ENCODE results near the gene TBX15.

The TBX15 gene

DNA sequence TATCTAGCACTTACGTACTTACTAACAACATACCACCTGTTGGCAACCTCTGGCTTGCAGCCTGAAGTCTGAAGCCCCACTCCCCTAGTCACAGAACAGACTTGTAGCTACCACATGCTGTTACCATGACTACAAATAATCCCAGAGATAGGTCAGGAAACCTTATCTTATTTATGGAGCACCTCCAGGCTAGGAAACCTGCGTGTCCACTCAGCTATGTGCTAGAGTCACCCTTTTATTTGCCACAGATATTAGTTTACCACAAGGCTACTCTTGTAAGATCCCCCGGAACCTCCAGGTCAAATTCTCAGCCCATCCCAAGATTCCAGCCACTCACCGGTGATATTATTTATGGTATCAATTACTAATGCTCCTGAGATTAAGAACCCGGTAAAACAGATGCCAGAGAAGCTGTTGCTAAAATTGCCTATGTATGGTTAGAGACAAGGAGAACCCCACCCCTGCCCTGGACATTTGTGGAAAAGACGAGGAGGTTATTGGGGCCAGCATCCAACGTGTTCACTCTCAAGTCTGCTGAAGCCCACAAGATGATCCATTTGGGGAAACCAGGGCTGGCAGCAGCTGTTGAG lies 116.5 kb downstream of the TBX15 start:
- no peaks in the 10 kb centered on the region for H3K27me3 ChIP-seq
- H3K27ac ChIP-seq: no peak overlapping the region
- TF ChIP-seq, protein P1, sequence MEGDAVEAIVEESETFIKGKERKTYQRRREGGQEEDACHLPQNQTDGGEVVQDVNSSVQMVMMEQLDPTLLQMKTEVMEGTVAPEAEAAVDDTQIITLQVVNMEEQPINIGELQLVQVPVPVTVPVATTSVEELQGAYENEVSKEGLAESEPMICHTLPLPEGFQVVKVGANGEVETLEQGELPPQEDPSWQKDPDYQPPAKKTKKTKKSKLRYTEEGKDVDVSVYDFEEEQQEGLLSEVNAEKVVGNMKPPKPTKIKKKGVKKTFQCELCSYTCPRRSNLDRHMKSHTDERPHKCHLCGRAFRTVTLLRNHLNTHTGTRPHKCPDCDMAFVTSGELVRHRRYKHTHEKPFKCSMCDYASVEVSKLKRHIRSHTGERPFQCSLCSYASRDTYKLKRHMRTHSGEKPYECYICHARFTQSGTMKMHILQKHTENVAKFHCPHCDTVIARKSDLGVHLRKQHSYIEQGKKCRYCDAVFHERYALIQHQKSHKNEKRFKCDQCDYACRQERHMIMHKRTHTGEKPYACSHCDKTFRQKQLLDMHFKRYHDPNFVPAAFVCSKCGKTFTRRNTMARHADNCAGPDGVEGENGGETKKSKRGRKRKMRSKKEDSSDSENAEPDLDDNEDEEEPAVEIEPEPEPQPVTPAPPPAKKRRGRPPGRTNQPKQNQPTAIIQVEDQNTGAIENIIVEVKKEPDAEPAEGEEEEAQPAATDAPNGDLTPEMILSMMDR (IDR thresholded peaks at IDR 0.05): no peak
- no peaks in the 10 kb centered on the region for H3K9me3 ChIP-seq
- H3K36me3 ChIP-seq: no peaks in the 10 kb centered on the region
- no peak overlapping the region for H3K4me3 ChIP-seq (ENCODE audit: low read depth in 1 of 2, low read length in 1 of 2)
- no peaks in the 10 kb centered on the region for H3K4me1 ChIP-seq (ENCODE audit: control insufficient read depth in 1 of 2, insufficient read depth in 1 of 2, low read depth in 1 of 2, low read length in 1 of 2)

DNA sequence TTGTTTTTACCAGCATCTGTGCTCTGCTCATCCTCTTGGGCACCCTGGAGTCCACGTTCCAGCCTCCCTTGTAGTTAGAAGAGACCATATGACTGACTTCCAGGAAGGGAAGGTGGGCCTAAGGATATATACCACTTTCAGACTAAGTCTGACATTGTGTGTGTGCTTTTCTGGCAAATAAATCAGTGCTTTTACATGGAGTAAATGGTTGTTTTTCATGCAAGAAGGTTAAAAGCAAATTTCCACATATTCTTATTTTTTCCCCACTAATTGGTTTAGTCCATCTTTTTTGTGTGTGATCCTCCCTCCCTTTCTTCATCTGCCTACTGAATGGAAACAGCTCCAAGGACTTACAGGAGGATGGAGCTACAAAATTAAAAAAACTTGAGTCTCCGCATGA lies 119.8 kb downstream of the TBX15 start:
- no peak overlapping the region for H3K27ac ChIP-seq
- no peaks in the 10 kb centered on the region for H3K4me1 ChIP-seq (ENCODE audit: control insufficient read depth in 1 of 2, insufficient read depth in 1 of 2, low read depth in 1 of 2, low read length in 1 of 2)
- no peak overlapping the region for H3K4me3 ChIP-seq (ENCODE audit: low read depth in 1 of 2, low read length in 1 of 2)
- H3K9me3 ChIP-seq: no peaks in the 10 kb centered on the region
- TF ChIP-seq, protein P1 (IDR thresholded peaks at IDR 0.05): no peak
- no peaks in the 10 kb centered on the region for H3K27me3 ChIP-seq
- H3K36me3 ChIP-seq: no peaks in the 10 kb centered on the region

DNA sequence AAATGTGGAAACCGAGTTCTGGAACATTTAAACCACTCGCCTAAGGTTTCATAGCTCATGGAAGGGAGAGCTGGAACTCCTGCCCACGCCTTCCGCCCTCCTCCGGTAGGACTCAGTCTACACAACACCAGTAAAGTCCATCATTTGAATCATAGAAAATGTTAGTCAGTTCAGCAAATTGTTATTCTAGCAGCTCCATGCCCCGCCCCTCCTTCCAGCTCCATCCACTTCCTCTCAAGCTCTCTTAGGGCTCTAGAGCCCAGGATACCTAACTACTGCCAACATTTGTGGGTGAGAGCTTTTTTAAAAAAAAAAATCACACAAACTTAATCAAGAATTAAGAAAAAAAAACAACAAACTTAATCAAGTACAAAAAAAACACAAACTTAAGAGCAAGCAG lies 121.8 kb downstream of the TBX15 start:
- H3K4me3 ChIP-seq (ENCODE audit: low read depth in 1 of 2, low read length in 1 of 2): no peak overlapping the region
- no peak overlapping the region for H3K27ac ChIP-seq
- no peaks in the 10 kb centered on the region for H3K27me3 ChIP-seq
- H3K36me3 ChIP-seq: no peaks in the 10 kb centered on the region
- H3K4me1 ChIP-seq (ENCODE audit: control insufficient read depth in 1 of 2, insufficient read depth in 1 of 2, low read depth in 1 of 2, low read length in 1 of 2): no peaks in the 10 kb centered on the region
- no peaks in the 10 kb centered on the region for H3K9me3 ChIP-seq
- TF ChIP-seq, protein P1 (IDR thresholded peaks at IDR 0.05): no peak

DNA sequence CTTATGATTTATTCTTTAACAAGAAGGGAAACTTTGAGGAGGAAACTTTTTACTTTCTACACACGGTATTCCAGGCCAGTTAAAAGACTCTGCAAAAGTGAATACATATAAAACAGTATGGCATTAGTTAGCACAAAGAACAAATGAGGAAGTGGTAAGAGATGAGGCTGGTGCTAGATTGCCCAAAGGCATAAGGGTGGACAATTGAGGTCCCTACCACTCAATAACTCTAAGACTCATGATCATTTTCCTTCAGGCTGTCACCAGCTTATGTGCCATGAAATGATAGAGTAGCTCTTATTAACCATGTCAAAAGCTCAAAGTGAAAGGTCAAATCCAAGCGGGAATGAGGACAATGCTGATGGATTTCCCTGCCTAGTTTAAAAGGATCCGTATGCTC lies 124.5 kb downstream of the TBX15 start:
- Histone ChIP-seq H3K4me1 (ENCODE audit: control insufficient read depth in 1 of 2, insufficient read depth in 1 of 2, low read depth in 1 of 2, low read length in 1 of 2) (no peaks in the 10 kb centered on the region), H3K9me3 (no peaks in the 10 kb centered on the region), H3K36me3 (no peaks in the 10 kb centered on the region), H3K27ac (no peak overlapping the region), H3K4me3 (ENCODE audit: low read depth in 1 of 2, low read length in 1 of 2) (no peak overlapping the region), H3K27me3 (no peaks in the 10 kb centered on the region)
- TF ChIP-seq, protein P1 (IDR thresholded peaks at IDR 0.05): no peak

DNA sequence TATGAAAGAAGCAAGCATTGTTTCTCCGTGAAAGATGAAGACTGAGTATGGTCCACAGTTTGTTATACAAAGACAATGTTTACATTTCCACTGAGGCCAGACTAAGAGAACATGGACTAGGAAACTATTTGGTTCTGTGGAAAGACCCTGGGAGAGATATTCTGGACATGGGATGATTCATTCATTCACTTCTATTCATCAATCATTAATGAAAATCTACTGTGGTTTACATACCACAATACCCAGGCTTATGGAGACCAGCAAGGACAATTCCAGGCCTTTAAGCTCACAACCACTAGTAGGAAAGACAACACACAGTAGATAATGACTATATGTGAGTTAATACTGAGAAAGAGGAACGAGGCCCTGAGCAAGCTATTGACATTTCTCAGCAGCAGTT lies 125.4 kb downstream of the TBX15 start:
- H3K4me3 ChIP-seq (ENCODE audit: low read depth in 1 of 2, low read length in 1 of 2): no peak overlapping the region
- TF ChIP-seq, protein P1 (IDR thresholded peaks at IDR 0.05): no peak
- no peaks in the 10 kb centered on the region for H3K27me3 ChIP-seq
- H3K36me3 ChIP-seq: no peaks in the 10 kb centered on the region
- H3K27ac ChIP-seq: no peak overlapping the region
- no peaks in the 10 kb centered on the region for H3K4me1 ChIP-seq (ENCODE audit: control insufficient read depth in 1 of 2, insufficient read depth in 1 of 2, low read depth in 1 of 2, low read length in 1 of 2)
- no peaks in the 10 kb centered on the region for H3K9me3 ChIP-seq

DNA sequence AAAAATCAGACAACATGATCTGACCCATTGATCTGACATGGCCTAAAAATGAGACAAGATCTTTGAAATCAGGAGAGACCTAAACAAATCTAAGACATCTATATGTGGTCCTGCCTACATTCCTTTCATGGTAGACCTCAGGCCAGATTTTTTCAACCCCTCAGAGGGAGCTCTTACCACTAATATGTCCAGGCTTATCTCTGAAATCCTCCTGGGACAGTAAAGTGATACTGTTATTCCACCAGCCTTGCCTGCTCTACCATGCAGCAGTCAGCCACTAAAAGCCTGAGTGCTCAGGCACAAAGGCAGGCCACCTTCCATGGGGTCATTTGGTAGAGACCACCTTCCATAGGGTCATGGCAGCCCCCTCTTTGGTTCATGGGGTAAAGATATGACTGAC lies 126.9 kb downstream of the TBX15 start:
- Histone ChIP-seq H3K4me3 (ENCODE audit: low read depth in 1 of 2, low read length in 1 of 2) (no peak overlapping the region), H3K27me3 (no peaks in the 10 kb centered on the region), H3K27ac (no peak overlapping the region), H3K9me3 (no peaks in the 10 kb centered on the region), H3K36me3 (no peaks in the 10 kb centered on the region), H3K4me1 (ENCODE audit: control insufficient read depth in 1 of 2, insufficient read depth in 1 of 2, low read depth in 1 of 2, low read length in 1 of 2) (no peaks in the 10 kb centered on the region)
- TF ChIP-seq, protein P1 (IDR thresholded peaks at IDR 0.05): no peak
